IMR-90 (cell line): ENCODE data around the gene ABCC5. TPM values are rescaled to one million over a fixed set of nuclear protein-coding genes. Genes with fewer than 3 reads are reported as not detected.

Source experiments
- ATAC-seq: fragments of 200-7000 bp; cut with Tn5 transposase; 2 replicates; pipeline ENCODE4 v1.9.1; 2020; ENCODE audit warnings: low read depth, mild to moderate bottlenecking, moderate library complexity
- BruUV-seq: library from RNA; stranded (reverse); fragments of 400-500 nt; replicated peaks from 2 replicates; lab custom pipeline; 2021; lab: Mats Ljungman, UMichigan
- CTCF ChIA-PET: fragments of 300-600 bp; formaldehyde crosslinking; extraction: SDS; loops from one replicate; lab custom pipeline; 2021; ENCODE audit warnings: antibody characterized with exemption; lab: Yijun Ruan, JAX
- POLR2A ChIA-PET: fragments of 300-600 bp; sonication (Branson Sonifier 250); formaldehyde crosslinking; loops from one replicate; lab custom pipeline; 2022; ENCODE audit warnings: antibody characterized with exemption; ENCODE audit not compliant: unreplicated experiment; lab: Charles Lee
- DNase-seq: peaks from one replicate; pipeline ENCODE4 v3.0.0; 2013
- H2AFZ ChIP-seq: replicated peaks from 2 replicates; pipeline ENCODE3; 2013; ENCODE audit warnings: low read length, mild to moderate bottlenecking; ENCODE audit not compliant: poor library complexity
- H2AK5ac ChIP-seq: 2 replicates; pipeline ENCODE4 v1.6.1; 2013; ENCODE audit warnings: low read depth, low read length, inconsistent platforms
- H2AK9ac ChIP-seq: replicated peaks from 2 replicates; pipeline ENCODE3; 2013; ENCODE audit warnings: mild to moderate bottlenecking, low read depth, low read length, moderate library complexity; ENCODE audit not compliant: poor library complexity
- H2BK120ac ChIP-seq: 2 replicates; pipeline ENCODE4 v1.6.1; 2013; ENCODE audit warnings: low read depth, low read length, inconsistent platforms
- H2BK15ac ChIP-seq: 3 replicates; pipeline ENCODE4 v1.6.1; 2013; ENCODE audit warnings: low read depth, low read length, inconsistent platforms
- H2BK20ac ChIP-seq: 2 replicates; pipeline ENCODE4 v1.6.1; 2013; ENCODE audit warnings: low read depth, mild to moderate bottlenecking, inconsistent platforms, low read length, moderate library complexity
- H2BK5ac ChIP-seq: 2 replicates; pipeline ENCODE4 v1.6.1; 2013; ENCODE audit warnings: mild to moderate bottlenecking, low read depth, low read length, inconsistent platforms; ENCODE audit not compliant: poor library complexity, severe bottlenecking
- H3K14ac ChIP-seq: replicated peaks from 2 replicates; pipeline ENCODE4 v1.6.1; 2013; ENCODE audit warnings: low read depth, low read length, inconsistent platforms
- H3K18ac ChIP-seq: 2 replicates; pipeline ENCODE4 v1.6.1; 2013; ENCODE audit warnings: low read depth, low read length, control low read depth
- H3K23ac ChIP-seq: 2 replicates; pipeline ENCODE4 v1.6.1; 2013; ENCODE audit warnings: low read depth, low read length, inconsistent platforms
- H3K27ac ChIP-seq: 2 replicates; pipeline ENCODE4 v1.5.1; 2013; ENCODE audit warnings: mild to moderate bottlenecking, control low read depth, low read length; ENCODE audit not compliant: insufficient read depth
- H3K27me3 ChIP-seq: 2 replicates; pipeline ENCODE4 v1.6.1; 2013; ENCODE audit warnings: low read length; ENCODE audit not compliant: control insufficient read depth, insufficient read depth
- H3K36me3 ChIP-seq: 2 replicates; pipeline ENCODE4 v1.6.1; 2013; ENCODE audit warnings: low read length, mixed read lengths; ENCODE audit not compliant: control insufficient read depth, insufficient read depth
- H3K4ac ChIP-seq: 2 replicates; pipeline ENCODE4 v1.6.1; 2013; ENCODE audit warnings: low read depth, low read length, inconsistent platforms
- H3K4me1 ChIP-seq: 2 replicates; pipeline ENCODE4 v1.6.1; 2013; ENCODE audit warnings: low read length, mixed read lengths; ENCODE audit not compliant: control insufficient read depth, insufficient read depth
- H3K4me2 ChIP-seq: 2 replicates; pipeline ENCODE4 v1.6.1; 2013; ENCODE audit warnings: low read depth, mild to moderate bottlenecking, control low read depth, low read length, moderate library complexity
- H3K4me3 ChIP-seq: 2 replicates; pipeline ENCODE4 v1.5.1; 2013; ENCODE audit warnings: low read depth, mild to moderate bottlenecking, control low read depth, low read length, moderate library complexity; ENCODE audit not compliant: insufficient read depth
- H3K56ac ChIP-seq: 2 replicates; pipeline ENCODE4 v1.6.1; 2013; ENCODE audit warnings: low read length, inconsistent platforms; ENCODE audit not compliant: insufficient read depth; ENCODE audit errors: extremely low read depth
- H3K79me1 ChIP-seq, 2 experiments: 2 replicates each; pipeline ENCODE4 v1.6.1; 2013; ENCODE audit warnings: low read length in 2 of 2, inconsistent platforms in 1 of 2, low read depth in 1 of 2
- H3K9ac ChIP-seq: 2 replicates; pipeline ENCODE4 v1.6.1; 2013; ENCODE audit warnings: low read depth, low read length, control low read depth
- H3K9me1 ChIP-seq: 2 replicates; pipeline ENCODE4 v1.6.1; 2013; ENCODE audit warnings: low read length, inconsistent platforms; ENCODE audit not compliant: insufficient read depth
- H3K9me3 ChIP-seq: 2 replicates; pipeline ENCODE4 v1.6.1; 2013; ENCODE audit warnings: low read length; ENCODE audit not compliant: control insufficient read depth, insufficient read depth
- H4K20me1 ChIP-seq: 2 replicates; pipeline ENCODE4 v1.6.1; 2013; ENCODE audit warnings: low read length, inconsistent platforms; ENCODE audit not compliant: insufficient read depth
- H4K5ac ChIP-seq: 2 replicates; pipeline ENCODE4 v1.6.1; 2013; ENCODE audit warnings: mild to moderate bottlenecking, low read depth, low read length, control low read depth
- H4K8ac ChIP-seq, 2 experiments: 2 replicates each; pipeline ENCODE4 v1.6.1; 2013; ENCODE audit warnings: low read depth in 2 of 2, low read length in 2 of 2, control low read depth in 1 of 2, inconsistent platforms in 1 of 2
- H4K91ac ChIP-seq: 2 replicates; pipeline ENCODE4 v1.6.1; 2013; ENCODE audit warnings: low read depth, low read length, inconsistent platforms; ENCODE audit not compliant: insufficient read depth
- BHLHE40 ChIP-seq: fragments of 150-350 bp; IDR thresholded peaks from 2 replicates; pipeline ENCODE4 v1.6.1; 2016; ENCODE audit warnings: mild to moderate bottlenecking, low read depth, low read length
- CEBPB ChIP-seq: IDR thresholded peaks from 2 replicates; pipeline ENCODE4 v1.6.1; 2012; ENCODE audit warnings: low read depth, low read length, improper control_type of control experiment
- CHD1 ChIP-seq: IDR thresholded peaks from 2 replicates; pipeline ENCODE4 v1.6.1; 2012; ENCODE audit warnings: low read depth, low read length, improper control_type of control experiment
- CTCF ChIP-seq: conservative IDR thresholded peaks from 2 replicates; pipeline ENCODE4 v1.5.1; 2012; ENCODE audit warnings: mild to moderate bottlenecking, low read depth, low read length, improper control_type of control experiment
- ELK1 ChIP-seq: fragments of 150-350 bp; IDR thresholded peaks from 2 replicates; pipeline ENCODE4 v1.6.1; 2016; ENCODE audit warnings: low read depth, mild to moderate bottlenecking, low read length, moderate library complexity, borderline replicate concordance
- FOS ChIP-seq: fragments of 150-350 bp; IDR thresholded peaks from 2 replicates; pipeline ENCODE4 v1.6.1; 2016; ENCODE audit warnings: low read depth, low read length
- MAFK ChIP-seq: IDR thresholded peaks from 2 replicates; pipeline ENCODE4 v1.6.1; 2012; ENCODE audit warnings: low read depth, low read length, improper control_type of control experiment
- MAZ ChIP-seq: IDR thresholded peaks from 2 replicates; pipeline ENCODE4 v1.6.1; 2012; ENCODE audit warnings: low read depth, mild to moderate bottlenecking, low read length, improper control_type of control experiment, moderate library complexity, borderline replicate concordance
- MXI1 ChIP-seq: IDR thresholded peaks from 2 replicates; pipeline ENCODE4 v1.6.1; 2012; ENCODE audit warnings: low read depth, mild to moderate bottlenecking, low read length, moderate library complexity, borderline replicate concordance
- NFE2L2 ChIP-seq: fragments of 150-350 bp; IDR thresholded peaks from 2 replicates; pipeline ENCODE4 v1.6.1; 2016; ENCODE audit warnings: low read depth, mild to moderate bottlenecking, low read length
- POLR2A ChIP-seq: IDR thresholded peaks from 2 replicates; pipeline ENCODE4 v1.6.1; 2012; ENCODE audit warnings: mild to moderate bottlenecking, low read depth, low read length
- RAD21 ChIP-seq: IDR thresholded peaks from 2 replicates; pipeline ENCODE4 v1.6.1; 2012; ENCODE audit warnings: low read length, improper control_type of control experiment
- RCOR1 ChIP-seq: IDR thresholded peaks from 2 replicates; pipeline ENCODE4 v1.6.1; 2012; ENCODE audit warnings: mild to moderate bottlenecking, low read length, improper control_type of control experiment; ENCODE audit not compliant: insufficient replicate concordance
- RFX5 ChIP-seq: IDR thresholded peaks from 2 replicates; pipeline ENCODE4 v1.8.0; 2012; ENCODE audit warnings: low read depth, mild to moderate bottlenecking, low read length, moderate library complexity
- SMC3 ChIP-seq: fragments of 150-350 bp; IDR thresholded peaks from 2 replicates; pipeline ENCODE4 v1.6.1; 2016; ENCODE audit warnings: low read depth, mild to moderate bottlenecking, antibody characterized with exemption, low read length, moderate library complexity
- USF2 ChIP-seq: fragments of 150-350 bp; IDR thresholded peaks from 2 replicates; pipeline ENCODE4 v1.6.1; 2017; ENCODE audit warnings: mild to moderate bottlenecking, antibody characterized with exemption, low read length, low read depth
- WGBS, 2 experiments: methylation state at CpG; one replicate each; pipeline versions ENCODE4 v1.1.5 to v1.1.7; 2013; ENCODE audit warnings: missing lambda C conversion rate in 2 of 2; ENCODE audit not compliant: insufficient read length in 1 of 2; ENCODE audit errors: extremely low coverage in 2 of 2; 5-methylcytosine and 5-hydroxymethylcytosine counted together
- dilution Hi-C: fragments of 300-500 bp; cut with HindIII; formaldehyde crosslinking; loops from one replicate; pipeline ENCODE4 v1.14.3; 2018; ENCODE audit warnings: low sequenced_read_pairs; ENCODE audit not compliant: unreplicated experiment
- in situ Hi-C: fragments of 300-500 bp; cut with MboI; formaldehyde crosslinking; loops from 3 replicates; pipeline ENCODE4 v1.14.3; 2019; ENCODE audit warnings: low sequenced_read_pairs, inconsistent platforms, mixed read lengths
- intact Hi-C: fragments of 100-400 bp; cut with micrococcal nuclease; formaldehyde crosslinking; loops from 2 replicates; pipeline ENCODE4 v1.10.0; 2022
- polyA plus RNA-seq, 3 experiments: library from polyadenylated mRNA; depleted of rRNA; stranded (reverse); fragments of >200 nt; gene quantifications; 2 replicates each; pipeline ENCODE4 v1.2.3, GENCODE V29; 2012; ENCODE audit warnings: low replicate concordance in 1 of 3
- total RNA-seq: library from RNA; depleted of rRNA; stranded (reverse); fragments of >200 nt; gene quantifications from 2 replicates; pipeline ENCODE4 v1.2.3, GENCODE V29; 2012

The ABCC5 gene
- total and polyA plus RNA-seq, 2 of the 4 experiments (the other 2 are of a cell fraction), result 8.4 to 17.7 TPM

GRCh38 chr3:183946037-183946436 lies 71.6 kb downstream of the ABCC5 start:
- DNase-seq (no peak), ATAC-seq (no peak)
- Histone ChIP-seq H4K5ac (no peak overlapping the region), H2AK5ac (no peak overlapping the region), H2BK15ac (no peak overlapping the region), H3K9me3 (no peaks in the 10 kb centered on the region), H3K18ac (no peak overlapping the region), H3K23ac (no peak overlapping the region), H2BK5ac (no peak overlapping the region), H2AFZ (no peak overlapping the region), H3K27me3 (no peaks in the 10 kb centered on the region), H3K4me3 (no peak overlapping the region), H4K20me1 (no peaks in the 10 kb centered on the region), H3K36me3 (peaks cover 43% of the 10 kb centered on the region), H3K9me1 (no peaks in the 10 kb centered on the region), H3K56ac (no peak overlapping the region), H3K27ac (no peak overlapping the region), H2BK20ac (no peak overlapping the region), H2AK9ac (no peak overlapping the region), H3K4me1 (no peaks in the 10 kb centered on the region), H3K4ac (no peak overlapping the region), H3K79me1 (no peaks in the 10 kb centered on the region), H3K14ac (no peak overlapping the region), H4K91ac (no peak overlapping the region), H4K8ac (no peak overlapping the region), H3K4me2 (no peak overlapping the region), H2BK120ac (no peak overlapping the region), H3K9ac (no peak overlapping the region)
- in situ Hi-C loops, result no loop called here
- dilution Hi-C loops, result no loop called here
- POLR2A ChIA-PET, result no interaction called here
- BruUV-seq, result no TSS peak
- TF ChIP-seq RCOR1 (no peak), SMC3 (no peak), USF2 (no peak), MAFK (no peak), CHD1 (no peak), POLR2A (no peak), CTCF (no peak), MXI1 (no peak), MAZ (no peak), ELK1 (no peak), RAD21 (no peak), NFE2L2 (no peak), RFX5 (no peak), BHLHE40 (no peak), CEBPB (no peak), FOS (no peak)
- intact Hi-C loops, result no loop called here
- CTCF ChIA-PET, result no interaction called here
- WGBS, 2 experiments, result no CpG with 5 or more reads among the region's 2 CpGs
